Activated CD8-positive, alpha-beta memory T cell treated with anti-CD3 and anti-CD28 coated beads, Interleukin-2, amount 50 U/mL, for 4 hours (primary cell): ENCODE data around the gene TMIGD3.

Source experiments
- DNase-seq: peaks from one replicate; pipeline ENCODE4 v3.0.0-alpha.2; 2020

The TMIGD3 gene

DNA sequence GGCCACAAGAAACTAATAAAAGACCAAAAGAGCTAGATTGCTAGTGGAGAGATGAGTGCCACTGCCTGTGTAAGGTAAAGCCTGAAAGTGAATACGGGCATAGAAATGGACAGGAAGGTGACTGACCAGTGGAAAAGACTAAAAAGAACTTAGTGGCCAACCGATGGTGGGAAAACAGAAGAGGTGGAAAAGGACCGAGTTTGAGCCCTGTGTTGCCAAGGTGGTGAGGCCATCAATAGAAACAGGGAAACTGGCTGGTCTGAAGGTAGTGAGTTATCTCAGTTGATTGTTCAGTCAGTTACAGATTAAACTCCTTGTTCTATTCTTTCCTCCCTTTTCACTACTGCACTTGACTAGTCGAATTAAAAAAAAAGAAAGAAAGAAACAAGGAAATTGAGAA lies 56.9 kb downstream of the TMIGD3 start:
- DNase-seq = no peak

DNA sequence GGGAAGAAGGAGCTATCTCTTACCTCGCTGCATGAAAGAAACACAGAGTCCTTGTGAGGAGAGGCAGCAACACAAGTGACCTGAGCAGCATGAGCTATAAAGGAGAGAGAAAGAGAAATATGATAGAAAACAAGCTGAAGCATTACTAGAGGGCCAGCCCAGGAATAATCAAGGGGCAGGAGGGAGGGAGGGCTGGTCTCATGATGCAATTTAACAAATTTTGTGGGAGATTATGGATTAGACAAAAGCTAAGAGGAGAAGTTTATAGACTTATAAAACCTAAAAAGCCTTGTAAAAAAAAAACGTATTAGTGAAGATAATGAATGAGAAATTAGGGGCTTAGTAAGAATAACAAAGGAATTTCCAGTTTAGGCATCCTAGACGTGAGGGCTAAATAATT lies 59.4 kb downstream of the TMIGD3 start:
- DNase-seq = no peak

DNA sequence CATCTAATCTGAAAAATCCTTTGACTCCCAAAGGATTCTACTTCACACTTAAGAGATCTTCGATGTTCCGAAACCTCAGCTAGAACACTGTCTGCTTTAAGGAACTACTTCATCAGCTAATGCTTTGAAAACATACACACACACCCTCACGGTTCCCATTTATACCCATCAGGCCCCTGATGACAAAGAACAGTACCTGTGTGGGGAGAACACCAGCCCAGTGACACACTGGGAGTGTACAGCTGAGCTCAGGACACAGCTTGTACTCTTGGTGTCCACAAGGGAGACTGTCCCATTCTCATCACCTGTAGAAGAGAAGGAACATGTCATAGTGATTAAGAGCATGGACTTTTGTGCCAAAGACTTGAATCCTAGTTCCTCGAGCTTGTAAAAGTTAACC lies 61.0 kb downstream of the TMIGD3 start:
- DNase-seq = no peak

DNA sequence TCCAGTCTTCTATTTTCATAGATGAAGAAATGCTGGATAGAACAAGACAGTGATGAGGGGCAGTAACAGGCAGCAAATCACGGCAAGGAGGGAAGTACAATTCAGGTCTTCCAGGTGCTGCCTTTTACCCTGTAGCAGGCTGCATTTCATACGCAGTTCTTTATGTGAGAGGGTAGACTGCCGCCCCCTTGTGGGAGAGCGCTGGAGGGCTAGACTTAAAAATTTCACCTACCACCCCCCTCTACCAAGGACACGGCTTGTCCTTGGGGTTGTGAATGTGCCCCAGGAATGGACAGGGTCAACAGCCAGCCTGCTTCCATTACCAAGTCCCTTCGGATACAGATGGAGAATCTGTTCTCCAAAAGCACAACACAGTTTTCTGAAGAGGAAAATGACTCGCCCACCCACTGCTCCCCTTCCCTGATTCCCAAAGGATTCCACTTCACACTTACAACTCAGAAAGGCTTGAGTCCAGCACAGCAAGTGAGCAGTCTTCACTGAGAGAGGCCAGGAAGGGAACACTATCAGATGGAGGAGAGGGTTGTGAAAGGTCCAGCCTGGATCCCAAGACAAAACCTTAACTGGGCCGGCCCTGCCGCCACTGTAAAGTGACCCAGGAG lies 61.8 kb downstream of the TMIGD3 start:
- DNase-seq = peak; percentile 65

DNA sequence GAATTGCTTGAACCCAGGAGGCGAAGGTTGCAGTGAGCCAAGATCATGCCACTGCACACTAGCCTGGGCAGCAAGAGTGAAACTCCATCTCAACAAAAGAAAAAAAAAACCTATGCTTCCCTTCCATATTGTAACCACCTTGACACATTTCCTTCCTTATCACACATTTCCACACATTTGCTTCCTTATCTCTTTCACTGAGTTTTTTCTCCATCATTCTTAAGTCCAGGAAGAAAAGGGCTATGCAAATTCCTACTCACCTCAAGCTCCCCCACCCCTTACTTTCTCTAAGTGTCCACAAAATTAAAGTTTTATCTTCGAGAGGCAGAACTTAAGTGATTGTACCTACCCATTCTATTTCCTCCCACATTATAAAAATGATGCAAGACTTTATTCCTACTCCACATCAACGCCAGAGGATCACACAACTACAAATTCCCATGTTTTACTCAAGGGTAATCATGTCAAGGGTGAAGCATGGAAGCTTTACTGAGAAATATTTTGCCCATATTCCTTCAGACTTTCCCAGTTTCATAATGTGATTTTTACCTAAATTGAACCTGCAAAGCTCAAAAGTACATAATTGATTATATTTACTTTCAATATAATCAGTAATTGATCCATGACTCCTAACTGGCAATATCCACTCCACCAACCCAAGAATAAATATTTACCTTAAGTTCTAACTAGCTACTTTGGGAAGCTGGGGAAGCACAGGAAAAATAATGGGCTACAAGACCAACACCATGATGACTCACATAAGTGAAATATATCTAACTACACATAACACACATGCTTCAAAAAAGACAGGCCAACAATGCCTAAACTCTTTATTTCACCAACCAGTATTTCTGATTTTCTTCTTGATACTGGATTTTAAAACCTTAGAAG lies 63.7 kb downstream of the TMIGD3 start:
- DNase-seq = no peak

DNA sequence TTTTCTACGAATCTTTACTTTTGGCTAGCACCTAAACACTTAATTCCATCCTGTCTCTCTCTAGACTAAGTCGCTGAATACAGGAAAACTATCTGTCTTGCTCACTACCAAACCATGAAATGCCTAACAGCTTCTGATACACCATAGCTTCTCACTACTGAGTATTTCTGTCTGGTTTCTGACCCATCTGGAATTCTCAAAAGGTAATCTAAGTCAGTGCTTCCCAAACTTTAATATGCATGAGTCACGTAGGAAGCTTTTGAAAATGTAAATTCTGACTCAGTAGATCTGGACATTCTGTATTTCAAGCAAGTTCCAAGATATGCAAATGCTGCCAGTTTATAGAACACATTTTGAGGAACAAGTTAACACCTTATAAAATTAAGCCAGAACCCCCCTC lies 66.7 kb downstream of the TMIGD3 start:
- no peak for DNase-seq
